H9 (cell line): ENCODE measurements around the gene DMRTB1. TPM values are rescaled to one million over a fixed set of nuclear protein-coding genes. Genes with fewer than 3 reads are reported as not detected.

ENCODE experiments used
- DNase-seq: peaks from one replicate; pipeline ENCODE4 v3.0.0-alpha.2; 2017
- H2AFZ ChIP-seq: one replicate; pipeline ENCODE4 v1.6.1; 2013; ENCODE audit warnings: mild to moderate bottlenecking, low read length, control low read depth, moderate library complexity
- H2AK5ac ChIP-seq: 2 replicates; pipeline ENCODE4 v1.6.1; 2013; ENCODE audit warnings: low read length, control low read depth, mixed read lengths; ENCODE audit not compliant: insufficient read length
- H2BK120ac ChIP-seq: one replicate; pipeline ENCODE4 v1.6.1; 2013; ENCODE audit warnings: low read depth, mild to moderate bottlenecking, low read length, control low read depth, inconsistent platforms; ENCODE audit not compliant: poor library complexity, severe bottlenecking
- H2BK12ac ChIP-seq: 2 replicates; pipeline ENCODE4 v1.6.1; 2013; ENCODE audit warnings: low read length, control low read depth, mixed read lengths, low read depth; ENCODE audit not compliant: insufficient read length
- H2BK15ac ChIP-seq: 2 replicates; pipeline ENCODE4 v1.6.1; 2013; ENCODE audit warnings: low read depth, low read length, control low read depth
- H2BK20ac ChIP-seq: one replicate; pipeline ENCODE4 v1.6.1; 2013; ENCODE audit warnings: low read depth, mild to moderate bottlenecking, low read length, control low read depth, inconsistent platforms; ENCODE audit not compliant: poor library complexity, severe bottlenecking
- H2BK5ac ChIP-seq: 2 replicates; pipeline ENCODE4 v1.6.1; 2013; ENCODE audit warnings: low read length, control low read depth, mixed read lengths; ENCODE audit not compliant: insufficient read length
- H3K14ac ChIP-seq: 2 replicates; pipeline ENCODE4 v1.6.1; 2013; ENCODE audit warnings: low read length, control low read depth; ENCODE audit not compliant: insufficient read depth
- H3K18ac ChIP-seq: 2 replicates; pipeline ENCODE4 v1.6.1; 2013; ENCODE audit warnings: low read depth, mild to moderate bottlenecking, mixed read lengths, low read length, control low read depth; ENCODE audit not compliant: insufficient read length
- H3K23ac ChIP-seq: 2 replicates; pipeline ENCODE4 v1.6.1; 2013; ENCODE audit warnings: low read length, control low read depth, mixed read lengths, low read depth; ENCODE audit not compliant: insufficient read length
- H3K23me2 ChIP-seq: 2 replicates; pipeline ENCODE4 v1.6.1; 2013; ENCODE audit warnings: low read depth, mild to moderate bottlenecking, mixed read lengths, low read length, control low read depth; ENCODE audit not compliant: insufficient read length, poor library complexity, severe bottlenecking
- H3K27ac ChIP-seq: 2 replicates; pipeline ENCODE4 v1.5.1; 2013; ENCODE audit warnings: low read length, control low read depth, mixed read lengths, low read depth; ENCODE audit not compliant: insufficient read length
- H3K27me3 ChIP-seq: 2 replicates; pipeline ENCODE4 v1.6.1; 2013; ENCODE audit warnings: low read length, control low read depth, inconsistent platforms; ENCODE audit not compliant: insufficient read depth
- H3K4ac ChIP-seq: 2 replicates; pipeline ENCODE4 v1.6.1; 2013; ENCODE audit warnings: low read depth, mild to moderate bottlenecking, control low read depth, inconsistent platforms, low read length, moderate library complexity
- H3K4me1 ChIP-seq: 2 replicates; pipeline ENCODE4 v1.6.1; 2013; ENCODE audit warnings: low read length, control low read depth, inconsistent platforms; ENCODE audit not compliant: insufficient read depth
- H3K4me2 ChIP-seq: 2 replicates; pipeline ENCODE4 v1.6.1; 2013; ENCODE audit warnings: low read length, control low read depth, mixed read lengths; ENCODE audit not compliant: insufficient read length, insufficient read depth
- H3K56ac ChIP-seq: 2 replicates; pipeline ENCODE4 v1.6.1; 2013; ENCODE audit warnings: low read depth, mild to moderate bottlenecking, mixed read lengths, low read length, control low read depth; ENCODE audit not compliant: insufficient read length
- H3K79me1 ChIP-seq: 2 replicates; pipeline ENCODE4 v1.6.1; 2013; ENCODE audit warnings: low read depth, mild to moderate bottlenecking, moderate library complexity, low read length, control low read depth, inconsistent platforms; ENCODE audit not compliant: insufficient read depth, poor library complexity, severe bottlenecking
- H3K79me2 ChIP-seq: 2 replicates; pipeline ENCODE4 v1.6.1; 2013; ENCODE audit warnings: low read length, control low read depth, inconsistent platforms; ENCODE audit not compliant: insufficient read depth
- H3K9ac ChIP-seq: 2 replicates; pipeline ENCODE4 v1.6.1; 2013; ENCODE audit warnings: low read length, control low read depth, mixed read lengths; ENCODE audit not compliant: insufficient read length; ENCODE audit errors: extremely low read depth
- H3K9me3 ChIP-seq: one replicate; pipeline ENCODE4 v1.6.1; 2013; ENCODE audit warnings: low read depth, low read length, inconsistent platforms; ENCODE audit not compliant: control insufficient read depth
- H3T11ph ChIP-seq: one replicate; pipeline ENCODE4 v1.6.1; 2013; ENCODE audit warnings: mild to moderate bottlenecking, low read length, control low read depth, inconsistent platforms
- H4K20me1 ChIP-seq: one replicate; pipeline ENCODE4 v1.6.1; 2013; ENCODE audit not compliant: control insufficient read depth, insufficient read length, insufficient read depth
- H4K5ac ChIP-seq: 2 replicates; pipeline ENCODE4 v1.6.1; 2013; ENCODE audit warnings: low read depth, mild to moderate bottlenecking, mixed read lengths, low read length, control low read depth; ENCODE audit not compliant: insufficient read length
- H4K8ac ChIP-seq: replicated peaks from 2 replicates; pipeline ENCODE4 v1.6.1; 2013; ENCODE audit warnings: low read length, control low read depth, mixed read lengths, low read depth; ENCODE audit not compliant: insufficient read length
- H4K91ac ChIP-seq: 2 replicates; pipeline ENCODE4 v1.6.1; 2013; ENCODE audit warnings: low read depth, mild to moderate bottlenecking, moderate library complexity, mixed read lengths, low read length, control low read depth; ENCODE audit not compliant: insufficient read length
- H3K27ac Mint-ChIP-seq, 3 experiments: 2 replicates in 2 of 3; 3 replicates in 1 of 3; pipeline ENCODE4 v1.8.0; 2020 to 2021; ENCODE audit warnings: mixed read lengths in 3 of 3, mild to moderate bottlenecking in 1 of 3, moderate library complexity in 1 of 3
- H3K27me3 Mint-ChIP-seq: 2 replicates; pipeline ENCODE4 v1.8.0; 2021; ENCODE audit warnings: low read depth, mild to moderate bottlenecking, moderate library complexity, mixed read lengths
- H3K36me3 Mint-ChIP-seq, 3 experiments: 2 replicates in 2 of 3; 3 replicates in 1 of 3; pipeline ENCODE4 v1.8.0; 2020 to 2021; ENCODE audit warnings: low read depth in 3 of 3, mixed read lengths in 3 of 3; ENCODE audit not compliant: insufficient read depth in 1 of 3
- H3K4me1 Mint-ChIP-seq, 2 experiments: 2 replicates each; pipeline ENCODE4 v1.8.0; 2020; ENCODE audit warnings: mixed read lengths in 2 of 2
- H3K4me3 Mint-ChIP-seq, 2 experiments: 2 replicates in 1 of 2; 3 replicates in 1 of 2; pipeline ENCODE4 v1.8.0; 2020 to 2021; ENCODE audit warnings: mild to moderate bottlenecking in 2 of 2, mixed read lengths in 2 of 2, moderate library complexity in 1 of 2
- H3K9me3 Mint-ChIP-seq, 2 experiments: 2 replicates in 1 of 2; 3 replicates in 1 of 2; pipeline ENCODE4 v1.8.0; 2020; ENCODE audit warnings: mild to moderate bottlenecking in 2 of 2, mixed read lengths in 2 of 2, moderate library complexity in 1 of 2
- CTCF ChIP-seq: fragments of 200-600 bp; sonication (generic); conservative IDR thresholded peaks from 3 replicates; pipeline ENCODE4 v1.8.0; 2021; ENCODE audit warnings: antibody characterized with exemption, mild to moderate bottlenecking
- WGBS: extraction: QIAGEN DNeasy Blood & Tissue Kit; methylation state at CpG from one replicate; pipeline ENCODE4 v1.1.7; 2013; ENCODE audit warnings: missing lambda C conversion rate, low lambda C conversion rate, mixed read lengths; ENCODE audit not compliant: insufficient read length; ENCODE audit errors: extremely low coverage; 5-methylcytosine and 5-hydroxymethylcytosine counted together
- total RNA-seq: library from RNA; stranded (reverse); gene quantifications from 2 replicates; pipeline ENCODE4 v1.2.1, GENCODE V29; 2021

The DMRTB1 gene
- total RNA-seq, 1 experiment from 2014 or later = not detected

GRCh38 chr1:53505891-53506290 lies 46.7 kb downstream of the DMRTB1 start:
- Mint-ChIP-seq H3K4me1 (peaks cover 13 to 41% of the 10 kb centered on the region in 2 experiments), H3K36me3 (no peaks in the 10 kb centered on the region), H3K9me3 (no peaks in the 10 kb centered on the region; a peak in 1 of 5 replicates), H3K4me3 (no peak overlapping the region), H3K27ac (no peak overlapping the region), H3K27me3 (peaks cover 8% of the 10 kb centered on the region)
- H3K4ac ChIP-seq = no peak overlapping the region
- no peak overlapping the region for H3K18ac ChIP-seq
- peaks cover 3% of the 10 kb centered on the region for H4K20me1 ChIP-seq
- H3K79me1 ChIP-seq = no peaks in the 10 kb centered on the region
- no peak overlapping the region for H3K56ac ChIP-seq
- H3K4me1 ChIP-seq = peaks cover 3% of the 10 kb centered on the region; the same call in 1 of the 2 replicates
- H3K23me2 ChIP-seq = no peaks in the 10 kb centered on the region
- no peak overlapping the region for H3K23ac ChIP-seq
- H3K4me2 ChIP-seq = no peak overlapping the region
- no peak overlapping the region for H4K5ac ChIP-seq
- no peak overlapping the region for H2BK20ac ChIP-seq
- no peak overlapping the region for H2BK12ac ChIP-seq
- H3K27me3 ChIP-seq = no peaks in the 10 kb centered on the region
- H3K9ac ChIP-seq = no peak overlapping the region
- H4K8ac ChIP-seq = no peak overlapping the region
- H3K14ac ChIP-seq = no peak overlapping the region
- no CpG with 5 or more reads among the region's 13 CpGs for WGBS
- no peaks in the 10 kb centered on the region for H3K79me2 ChIP-seq
- TF ChIP-seq CTCF = no peak
- H3K27ac ChIP-seq = no peak overlapping the region
- no peak overlapping the region for H2AK5ac ChIP-seq
- H2BK5ac ChIP-seq = no peak overlapping the region
- H3K9me3 ChIP-seq = no peaks in the 10 kb centered on the region
- no peak for DNase-seq
- no peak overlapping the region for H2AFZ ChIP-seq
- H2BK120ac ChIP-seq = no peak overlapping the region
- H4K91ac ChIP-seq = no peak overlapping the region
- H2BK15ac ChIP-seq = no peak overlapping the region
- H3T11ph ChIP-seq = no peak overlapping the region
